ENCODE data around the gene THOP1. TPM values are rescaled to one million over a fixed set of nuclear protein-coding genes. Genes with fewer than 3 reads are reported as not detected.

The THOP1 gene
- total RNA-seq, 2 donors from 2014 or later = 48.4 to 74.5 TPM

GRCh38 chr19:2798158-2798685, 12.9 kb downstream of the THOP1 start:
- DNase-seq = no peak
- intact Hi-C loops (cut with DNase I) = no loop called here
- no peak for ATAC-seq

DNA sequence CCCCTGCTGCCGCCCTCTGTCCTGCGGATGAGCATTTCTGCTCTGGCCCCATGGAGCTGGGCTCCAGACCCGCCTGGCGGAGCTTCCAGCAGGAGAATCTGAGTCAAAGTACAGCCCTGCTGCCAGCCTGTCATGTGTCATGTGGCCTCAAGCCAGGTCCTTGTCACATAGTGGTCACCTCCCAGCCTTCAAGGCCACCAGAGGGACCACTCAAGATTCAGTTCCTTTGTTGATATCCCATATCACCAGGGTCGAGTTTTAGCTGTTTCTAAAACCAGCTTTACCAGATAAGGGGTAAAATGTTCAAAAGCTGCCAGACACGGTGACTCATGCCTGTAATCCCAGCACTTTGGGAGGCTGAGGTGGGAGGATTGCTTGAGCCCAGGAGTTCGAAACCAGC, 13.4 kb downstream of the THOP1 start:
- peak; percentile 70 to 74 for ATAC-seq
- peak; percentile 81 for DNase-seq
- intact Hi-C loops (cut with DNase I) = no loop called here

DNA sequence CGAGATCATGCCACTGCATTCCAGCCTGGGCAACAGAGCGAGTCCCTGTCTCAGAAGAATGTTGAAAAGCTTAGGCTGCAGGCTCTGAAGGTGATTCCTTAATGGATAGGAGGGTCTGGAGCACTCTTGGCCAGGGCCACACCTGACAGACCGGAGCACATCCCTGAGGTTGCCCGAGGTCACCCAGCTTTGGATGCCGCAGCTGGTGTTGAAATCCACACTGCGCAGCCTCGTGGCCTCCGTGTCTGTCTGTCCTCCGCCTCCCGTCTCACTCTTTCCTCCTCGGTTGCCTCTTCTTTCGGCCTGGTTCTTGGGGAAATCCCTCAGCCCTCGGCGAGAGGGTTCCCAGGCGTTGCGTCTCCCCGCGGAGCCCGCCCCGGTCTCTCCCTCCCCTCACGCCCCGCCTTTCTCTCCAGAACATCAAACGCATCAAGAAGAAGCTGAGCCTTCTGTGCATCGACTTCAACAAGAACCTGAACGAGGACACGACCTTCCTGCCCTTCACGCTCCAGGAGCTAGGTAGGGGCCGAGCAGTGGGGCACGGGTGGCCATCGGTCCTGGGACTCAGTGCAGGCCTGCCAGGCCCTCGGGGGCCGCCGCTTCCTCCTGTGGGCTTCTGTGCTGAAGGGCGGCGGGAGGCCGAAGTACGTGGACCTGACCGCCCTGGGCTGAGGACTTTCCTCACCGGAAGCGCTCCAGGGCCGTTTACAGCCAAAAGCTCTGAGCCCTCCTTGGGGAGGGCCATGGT, 14.1 kb downstream of the THOP1 start:
- intact Hi-C loops (cut with DNase I) = no loop called here
- ATAC-seq (no peak), DNase-seq (no peak)

DNA sequence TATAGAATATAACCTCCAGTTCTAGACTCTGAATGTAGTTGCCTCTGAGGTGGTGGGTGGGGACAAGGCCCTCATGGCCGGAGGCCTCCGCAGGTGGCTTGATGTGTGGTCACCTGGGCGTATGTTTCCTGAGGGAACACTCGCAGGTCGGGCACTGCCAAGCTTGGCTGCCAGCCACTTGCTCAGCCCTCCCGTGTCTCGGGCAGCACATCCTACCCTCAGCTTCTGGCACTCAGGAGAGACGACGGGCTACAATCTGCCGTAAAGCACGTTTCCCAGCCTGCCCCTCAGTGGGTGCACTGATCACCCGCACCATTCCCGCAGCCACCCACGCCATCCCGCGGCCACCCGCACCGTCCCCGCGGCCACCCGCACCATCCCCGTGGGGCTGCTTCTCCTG, 15.2 kb downstream of the THOP1 start:
- no peak for ATAC-seq
- intact Hi-C loops (cut with DNase I) = no loop called here
- DNase-seq = no peak

GRCh38 chr19:2802826-2803225, 17.5 kb downstream of the THOP1 start:
- no peak for ATAC-seq
- DNase-seq = no peak
- intact Hi-C loops (cut with DNase I) = no loop called here

GRCh38 chr19:2803486-2804155, 18.3 kb downstream of the THOP1 start:
- ATAC-seq (no peak), DNase-seq (no peak)
- intact Hi-C loops (cut with DNase I) = no loop called here

- intact Hi-C loops (cut with DNase I) = no loop called here
- no peak for DNase-seq
- ATAC-seq = no peak
Measured at GRCh38 chr19:2804156-2805004, 19.1 kb downstream of the THOP1 start.

GRCh38 chr19:2805261-2805900, 20.1 kb downstream of the THOP1 start:
- no peak for ATAC-seq
- intact Hi-C loops (cut with DNase I) = no loop called here
- DNase-seq = no peak

- DNase-seq = no peak
- intact Hi-C loops (cut with DNase I) = no loop called here
- ATAC-seq = no peak
Measured at GRCh38 chr19:2805991-2806649, 20.8 kb downstream of the THOP1 start.

- no peak for ATAC-seq
- DNase-seq = no peak
- intact Hi-C loops (cut with DNase I) = no loop called here
Measured at GRCh38 chr19:2806736-2807378, 21.6 kb downstream of the THOP1 start.

DNA sequence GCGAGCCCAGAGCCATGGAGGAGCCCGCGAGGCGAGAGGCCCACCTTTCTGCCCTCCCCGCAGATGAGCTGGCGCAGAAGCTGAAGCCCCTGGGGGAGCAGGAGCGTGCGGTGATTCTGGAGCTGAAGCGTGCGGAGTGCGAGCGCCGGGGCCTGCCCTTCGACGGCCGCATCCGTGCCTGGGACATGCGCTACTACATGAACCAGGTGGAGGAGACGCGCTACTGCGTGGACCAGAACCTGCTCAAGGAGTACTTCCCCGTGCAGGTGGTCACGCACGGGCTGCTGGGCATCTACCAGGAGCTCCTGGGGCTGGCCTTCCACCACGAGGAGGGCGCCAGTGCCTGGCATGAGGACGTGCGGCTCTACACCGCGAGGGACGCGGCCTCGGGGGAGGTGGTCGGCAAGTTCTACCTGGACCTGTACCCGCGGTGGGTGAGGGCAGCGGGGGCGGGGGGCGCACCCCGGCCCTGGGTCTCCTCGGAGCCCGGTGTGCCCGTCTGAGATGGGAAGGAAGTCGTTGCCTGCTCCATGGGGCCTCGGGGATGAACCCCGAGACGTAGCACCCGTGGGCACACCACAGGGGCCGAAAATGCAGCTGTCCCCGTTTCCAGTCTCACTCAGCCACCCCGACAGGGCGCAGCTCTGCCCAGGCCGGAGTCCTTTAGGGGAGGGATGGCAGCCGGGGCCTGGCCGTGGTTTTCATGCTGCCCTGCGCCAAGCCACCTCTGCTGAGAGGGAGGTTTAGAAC, 22.3 kb downstream of the THOP1 start:
- DNase-seq (no peak), ATAC-seq (no peak)
- intact Hi-C loops (cut with DNase I) = no loop called here

DNA sequence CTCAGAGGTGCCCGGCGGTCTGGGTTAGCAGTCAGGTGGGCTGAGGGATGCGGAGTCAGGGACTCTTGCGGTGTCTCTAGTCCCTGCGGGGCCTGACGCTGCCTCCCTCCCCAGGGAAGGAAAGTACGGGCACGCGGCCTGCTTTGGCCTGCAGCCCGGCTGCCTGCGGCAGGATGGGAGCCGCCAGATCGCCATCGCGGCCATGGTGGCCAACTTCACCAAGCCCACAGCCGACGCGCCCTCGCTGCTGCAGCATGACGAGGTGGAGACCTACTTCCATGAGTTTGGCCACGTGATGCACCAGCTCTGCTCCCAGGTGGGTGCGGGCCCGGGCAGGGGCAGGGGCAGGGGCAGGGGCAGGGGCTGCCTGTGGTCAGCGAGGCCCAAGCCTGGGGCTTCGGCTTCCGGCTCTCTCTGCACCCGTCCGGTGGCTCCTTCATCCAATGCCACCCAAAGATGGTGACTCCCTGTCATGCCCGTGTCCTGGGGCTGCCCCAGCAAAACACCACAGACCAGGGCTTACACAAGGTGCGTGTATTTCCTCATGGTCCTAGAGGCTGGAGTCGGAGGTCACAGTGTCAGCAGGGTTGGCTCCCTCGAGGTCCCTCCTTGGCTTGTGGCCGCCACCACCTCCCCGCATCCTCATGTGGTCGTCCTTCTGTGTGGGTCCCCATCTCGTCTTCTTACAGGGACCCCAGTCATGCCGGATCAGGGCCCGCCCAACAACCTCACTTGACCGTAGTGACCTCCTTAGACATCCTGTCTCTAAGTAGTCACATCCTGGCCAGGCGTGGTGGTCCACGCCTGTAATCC, 23.0 kb downstream of the THOP1 start:
- ATAC-seq (no peak), DNase-seq (no peak)
- intact Hi-C loops (cut with DNase I) = no loop called here

DNA sequence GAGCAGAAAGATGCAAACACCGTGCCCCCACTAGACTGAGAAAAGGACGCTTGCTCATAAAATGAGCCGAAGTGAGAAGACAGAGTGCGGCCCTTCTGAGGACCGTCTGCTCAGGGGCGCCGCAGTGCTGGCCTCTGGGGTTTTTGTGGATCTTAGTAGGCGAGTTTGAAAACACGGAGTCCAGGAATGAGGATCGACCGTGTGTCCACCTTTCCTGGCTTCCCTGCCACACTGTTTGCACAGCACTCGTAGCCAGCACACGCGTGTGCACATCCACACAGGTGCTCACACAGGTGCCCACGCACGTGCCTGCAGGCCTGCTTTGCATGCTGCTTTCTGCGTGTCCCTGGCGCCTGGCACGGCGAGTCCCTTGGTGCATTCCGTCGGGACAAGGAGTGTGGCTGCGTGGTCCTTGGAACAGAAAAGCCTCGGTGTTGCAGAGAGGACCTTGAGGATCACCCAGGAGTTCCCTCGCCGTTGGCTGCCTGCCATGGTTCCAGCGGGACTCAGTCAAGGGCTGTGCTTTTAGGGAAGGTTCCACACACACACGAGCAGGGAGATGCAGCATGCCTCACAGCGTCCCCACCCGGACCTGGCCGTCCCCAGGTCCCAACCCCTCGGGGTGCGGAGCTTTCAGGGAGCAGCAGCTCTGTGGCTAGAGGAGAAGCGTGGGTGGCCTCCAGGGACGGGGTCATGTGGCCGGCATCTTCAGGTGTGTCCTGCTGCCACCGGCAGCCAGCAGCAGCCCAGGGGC, 24.3 kb downstream of the THOP1 start:
- ATAC-seq (no peak), DNase-seq (no peak)
- intact Hi-C loops (cut with DNase I) = no loop called here

- ATAC-seq = no peak
- intact Hi-C loops (cut with DNase I) = no loop called here
- no peak for DNase-seq
Measured at GRCh38 chr19:2810141-2811091, 25.1 kb downstream of the THOP1 start.

GRCh38 chr19:2811221-2811722, 26.0 kb downstream of the THOP1 start:
- intact Hi-C loops (cut with DNase I) = no loop called here
- ATAC-seq (no peak), DNase-seq (no peak)

Data from left cardiac atrium (tissue), 4 donors.